ENCODE data around the gene CTAGE1. TPM values are rescaled to one million over a fixed set of nuclear protein-coding genes. Genes with fewer than 3 reads are reported as not detected.
"Not testable (repeated sequence)": the region's sequence is repeated elsewhere in the genome, so short reads cannot be mapped to it uniquely, and the experiment has no call there.

CTAGE1 gene
- total and polyA plus RNA-seq, 2 donors (not counting 3 experiments of a cell fraction or from before 2014, with no cell fraction given) = not detected

DNA sequence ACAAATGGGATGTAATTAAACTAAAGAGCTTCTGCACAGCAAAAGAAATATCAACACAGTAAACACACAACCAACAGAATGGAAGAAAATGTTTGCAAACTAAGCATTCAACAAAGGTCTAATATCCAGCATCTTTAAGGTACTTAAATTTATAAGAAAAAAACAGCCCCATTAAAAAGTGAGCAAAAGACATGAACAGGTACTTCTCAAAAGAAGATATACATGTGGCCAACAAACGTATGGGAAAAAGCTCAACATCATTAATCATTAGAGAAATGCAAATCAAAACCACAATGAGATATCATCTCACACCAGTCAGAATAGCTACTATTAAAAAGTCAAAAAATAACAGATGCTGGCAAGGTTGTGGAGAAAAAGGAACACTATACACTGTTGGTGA lies 32.6 kb upstream of the CTAGE1 start:
- POLR2A ChIA-PET; dilution Hi-C loops (cut with MboI; ENCODE audit: extremely low pct_ligation_motif_present, low sequenced_read_pairs): not testable (repeated sequence)

DNA sequence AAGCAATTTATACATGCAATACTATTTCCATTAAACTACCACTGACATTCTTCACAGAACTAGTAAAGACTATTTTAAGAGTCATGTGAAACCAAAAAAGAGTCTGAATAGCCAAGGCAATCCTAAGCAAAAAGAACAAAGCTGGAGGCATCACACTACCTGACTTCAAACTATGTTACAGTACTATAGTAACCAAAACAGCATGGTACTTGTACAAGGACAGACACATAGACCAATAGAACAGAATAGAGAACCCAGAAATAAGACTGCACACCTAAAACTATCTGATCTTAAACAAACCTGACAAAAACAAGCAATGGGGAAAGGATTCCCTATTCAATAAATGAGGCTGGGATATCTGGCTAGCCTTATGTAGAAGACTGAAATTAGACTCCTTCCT lies 32.0 kb upstream of the CTAGE1 start:
- H3K9me1 ChIP-seq (replicated peaks; ENCODE audit: control insufficient read depth, extremely low read depth, insufficient read depth, low read length); DNase-seq (ENCODE audit: low read depth, low spot score); H3K36me3 ChIP-seq (ENCODE audit: control insufficient read depth in 2 of 2, extremely low read depth in 1 of 2, insufficient read depth in 2 of 2, low read length in 2 of 2); H3K79me2 ChIP-seq (ENCODE audit: control insufficient read depth, insufficient read depth, low read length); H4K20me1 ChIP-seq (replicated peaks; ENCODE audit: control insufficient read depth, extremely low read depth, insufficient read depth, low read length); POLR2A ChIA-PET; H3K9me3 ChIP-seq (replicated peaks; ENCODE audit: control insufficient read depth, insufficient read depth, low read length); H3K4me3 ChIP-seq (replicated peaks in 1 of 3; ENCODE audit: insufficient read depth in 1 of 3, low read depth in 1 of 3, low read length in 3 of 3); FAIRE-seq; H3K4me2 ChIP-seq (ENCODE audit: insufficient read depth, low read length); BruUV-seq (replicated peaks); H2AFZ ChIP-seq (ENCODE audit: low read depth, low read length); H3K27ac ChIP-seq (ENCODE audit: insufficient read depth, low read depth, low read length); H3K27me3 ChIP-seq (ENCODE audit: control insufficient read depth in 2 of 2, insufficient read depth in 2 of 2, low read length in 2 of 2); H3K9ac ChIP-seq (replicated peaks; ENCODE audit: extremely low read depth, insufficient read depth, low read length): not testable (repeated sequence)
- peaks cover 13% of the 10 kb centered on the region for H3K4me1 ChIP-seq (ENCODE audit: control insufficient read depth, extremely low read depth, insufficient read depth, low read length)
- intact Hi-C loops (cut with micrococcal nuclease) = loop anchor here (5.0 kb wide), 2 partner anchors 62 to 108 kb away; no protein-coding TSS in a partner anchor
- CTCF ChIA-PET = interaction anchor here (0.7 kb wide), 1 partner anchor 9 kb away, joined by 3 read pairs; no protein-coding TSS in a partner anchor
- dilution Hi-C loops (cut with MboI; ENCODE audit: extremely low pct_ligation_motif_present, low sequenced_read_pairs) = loop anchor here (25.0 kb wide), 1 partner anchor 262 kb away; no protein-coding TSS in a partner anchor

More for the DNA sequence above, 32.6 kb upstream of the CTAGE1 start:
- H4K20me1 ChIP-seq (replicated peaks; ENCODE audit: control insufficient read depth, extremely low read depth, insufficient read depth, low read length); H3K79me2 ChIP-seq (ENCODE audit: control insufficient read depth, insufficient read depth, low read length); H3K9ac ChIP-seq (replicated peaks; ENCODE audit: extremely low read depth, insufficient read depth, low read length); H3K36me3 ChIP-seq (ENCODE audit: control insufficient read depth in 2 of 2, extremely low read depth in 1 of 2, insufficient read depth in 2 of 2, low read length in 2 of 2); H3K4me3 ChIP-seq (replicated peaks in 1 of 3; ENCODE audit: insufficient read depth in 1 of 3, low read depth in 1 of 3, low read length in 3 of 3); H3K9me3 ChIP-seq (replicated peaks; ENCODE audit: control insufficient read depth, insufficient read depth, low read length); CTCF ChIA-PET; FAIRE-seq; H3K9me1 ChIP-seq (replicated peaks; ENCODE audit: control insufficient read depth, extremely low read depth, insufficient read depth, low read length); H3K27me3 ChIP-seq (ENCODE audit: control insufficient read depth in 2 of 2, insufficient read depth in 2 of 2, low read length in 2 of 2); DNase-seq (ENCODE audit: low read depth, low spot score); H2AFZ ChIP-seq (ENCODE audit: low read depth, low read length); H3K4me2 ChIP-seq (ENCODE audit: insufficient read depth, low read length); BruUV-seq (replicated peaks); H3K27ac ChIP-seq (ENCODE audit: insufficient read depth, low read depth, low read length): not testable (repeated sequence)
- intact Hi-C loops (cut with micrococcal nuclease) = loop anchor here (5.0 kb wide), 2 partner anchors 63 to 107 kb away; no protein-coding TSS in a partner anchor
- peaks cover 13% of the 10 kb centered on the region for H3K4me1 ChIP-seq (ENCODE audit: control insufficient read depth, extremely low read depth, insufficient read depth, low read length)

Data from endothelial cell of umbilical vein (primary cell).